SKM-1 treated with dmso at 0.1 percent for 144 hours (cell line): ENCODE measurements around the gene AAGAB.

ENCODE experiments used
- DNase-seq: peaks from one replicate; lab custom pipeline; 2025; ENCODE audit not compliant: unreplicated experiment; lab: John Stamatoyannopoulos, UW

The AAGAB gene

DNA sequence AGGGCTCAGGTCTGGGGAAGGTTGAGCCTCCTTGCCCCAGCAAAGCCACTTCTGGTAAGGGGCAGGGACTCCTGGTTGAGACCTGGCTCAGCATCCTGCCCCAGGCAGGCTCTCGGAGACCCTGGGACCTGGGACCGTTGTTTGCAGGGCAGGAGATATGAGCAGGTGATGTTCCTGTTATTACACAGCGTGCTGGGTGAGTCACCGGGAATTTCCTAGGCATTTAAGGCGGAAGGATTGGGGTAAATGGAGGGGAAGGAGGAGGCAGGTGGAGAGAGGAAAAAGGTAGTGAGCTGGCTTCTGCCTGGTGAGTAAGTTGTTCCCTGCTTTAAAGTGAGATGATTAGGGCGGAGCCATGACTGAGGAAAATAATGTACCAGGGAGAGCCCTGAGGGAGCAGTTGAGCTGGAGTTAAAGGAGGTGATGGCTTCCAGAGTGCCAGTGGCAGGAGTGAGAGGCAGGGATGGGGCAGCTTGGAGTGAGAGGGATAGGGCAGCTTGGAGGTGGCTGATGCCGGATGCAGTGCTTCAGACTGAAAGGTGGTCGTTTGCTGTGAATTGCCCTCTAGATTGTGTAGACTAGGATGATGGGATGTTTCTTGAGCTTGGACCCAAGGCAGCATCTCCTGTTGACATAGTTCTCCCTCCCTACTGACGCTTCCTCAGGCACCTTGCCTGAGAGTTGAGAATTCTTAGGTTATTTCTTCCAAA is 79.4 kb downstream of the AAGAB start:
- no peak for DNase-seq

DNA sequence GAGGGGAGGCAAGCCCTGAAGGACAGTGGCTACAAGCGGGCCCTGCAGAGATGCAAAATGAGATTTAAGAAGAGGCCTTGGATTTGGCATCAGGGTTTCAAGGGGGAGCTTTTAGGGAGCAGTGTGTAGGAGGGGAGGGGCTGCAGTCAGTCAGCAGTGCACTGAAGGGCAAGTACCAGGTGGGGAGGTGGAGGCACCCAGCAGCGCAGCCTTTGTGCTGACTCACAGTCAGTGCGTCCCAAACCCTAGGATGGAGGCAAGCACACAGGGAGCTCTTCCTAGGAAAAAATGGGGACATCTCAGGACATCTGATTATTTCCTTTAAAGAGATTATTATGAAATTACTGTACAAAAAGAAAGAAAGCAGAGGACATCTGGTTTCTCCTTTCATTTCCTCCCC is 80.0 kb downstream of the AAGAB start:
- no peak for DNase-seq

DNA sequence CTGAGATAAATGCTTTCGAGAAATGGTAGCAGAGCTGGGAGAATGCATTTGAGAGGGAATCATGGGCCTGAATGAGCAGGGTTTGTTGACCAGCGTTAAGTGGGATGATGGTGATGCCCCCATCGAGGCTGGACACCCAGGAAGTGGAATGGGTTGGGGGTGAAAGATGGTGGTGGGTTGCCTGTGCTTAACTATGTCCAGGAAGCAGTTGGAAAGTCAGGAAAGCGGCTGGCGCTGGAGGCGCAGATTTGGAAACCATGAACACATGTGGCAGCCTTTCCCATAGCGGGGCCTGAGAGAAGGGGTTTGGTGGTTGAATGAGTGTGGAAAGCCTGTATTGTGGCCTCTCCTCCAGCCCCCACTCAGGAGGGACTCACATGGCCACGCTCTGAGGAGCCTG is 80.7 kb downstream of the AAGAB start:
- DNase-seq = no peak

DNA sequence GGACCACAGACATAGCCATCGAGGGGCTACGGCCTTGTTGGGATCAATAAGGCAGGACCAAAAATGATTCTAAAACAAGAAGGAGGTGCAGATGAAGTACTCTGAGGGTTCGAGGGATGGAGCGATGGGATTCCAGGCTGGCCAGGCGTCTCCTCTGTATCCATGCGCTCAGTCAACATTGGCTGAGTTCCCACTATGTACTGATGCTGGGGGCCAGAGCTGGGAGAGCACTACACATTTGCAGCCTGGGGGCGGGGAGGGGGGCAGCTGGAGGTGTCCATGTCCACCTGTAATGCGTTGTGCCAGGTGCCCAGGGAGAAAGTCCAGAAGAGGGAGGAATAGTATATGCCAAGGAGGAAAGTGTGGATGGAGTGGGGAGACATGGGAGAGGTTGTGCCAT is 81.5 kb downstream of the AAGAB start:
- DNase-seq = no peak

DNA sequence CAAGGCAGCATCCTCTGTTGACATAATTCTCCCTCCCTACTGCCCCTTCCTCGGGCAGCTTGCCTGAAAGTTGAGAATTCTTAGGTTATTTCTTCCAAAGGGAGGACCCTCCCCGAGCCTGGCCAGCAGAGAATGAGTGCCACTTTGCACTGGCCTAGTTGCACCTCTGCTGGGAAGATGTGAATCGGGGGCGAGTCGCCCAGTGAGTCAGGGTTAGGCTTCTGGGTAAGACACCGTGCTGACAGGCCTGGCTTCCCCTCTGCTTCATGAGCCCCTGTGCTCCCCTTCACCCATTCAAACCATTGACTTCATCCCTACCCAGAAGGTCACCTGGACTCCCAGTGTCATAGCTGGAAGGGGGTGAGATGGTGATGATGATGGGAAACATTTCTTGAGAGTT is 82.3 kb downstream of the AAGAB start:
- no peak for DNase-seq

DNA sequence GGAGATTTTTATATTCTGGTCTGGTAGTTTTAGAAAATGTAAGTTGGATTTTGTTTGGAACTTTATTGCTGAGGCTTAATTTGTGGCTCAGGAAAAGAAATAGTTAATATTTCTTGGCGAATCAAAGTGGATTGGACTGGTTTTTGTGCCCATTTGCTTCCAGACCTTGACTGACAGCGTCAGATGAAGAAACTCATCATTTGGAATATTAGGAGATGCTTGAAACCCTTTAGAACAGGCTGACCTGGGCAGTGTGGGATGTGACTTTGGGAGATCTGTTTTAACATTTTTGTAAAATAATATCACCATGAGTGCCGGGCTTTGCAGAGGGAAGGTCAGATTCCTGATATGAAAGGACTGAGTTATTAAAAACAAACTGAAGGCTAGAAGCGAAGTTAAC is 83.0 kb downstream of the AAGAB start:
- no peak for DNase-seq

DNA sequence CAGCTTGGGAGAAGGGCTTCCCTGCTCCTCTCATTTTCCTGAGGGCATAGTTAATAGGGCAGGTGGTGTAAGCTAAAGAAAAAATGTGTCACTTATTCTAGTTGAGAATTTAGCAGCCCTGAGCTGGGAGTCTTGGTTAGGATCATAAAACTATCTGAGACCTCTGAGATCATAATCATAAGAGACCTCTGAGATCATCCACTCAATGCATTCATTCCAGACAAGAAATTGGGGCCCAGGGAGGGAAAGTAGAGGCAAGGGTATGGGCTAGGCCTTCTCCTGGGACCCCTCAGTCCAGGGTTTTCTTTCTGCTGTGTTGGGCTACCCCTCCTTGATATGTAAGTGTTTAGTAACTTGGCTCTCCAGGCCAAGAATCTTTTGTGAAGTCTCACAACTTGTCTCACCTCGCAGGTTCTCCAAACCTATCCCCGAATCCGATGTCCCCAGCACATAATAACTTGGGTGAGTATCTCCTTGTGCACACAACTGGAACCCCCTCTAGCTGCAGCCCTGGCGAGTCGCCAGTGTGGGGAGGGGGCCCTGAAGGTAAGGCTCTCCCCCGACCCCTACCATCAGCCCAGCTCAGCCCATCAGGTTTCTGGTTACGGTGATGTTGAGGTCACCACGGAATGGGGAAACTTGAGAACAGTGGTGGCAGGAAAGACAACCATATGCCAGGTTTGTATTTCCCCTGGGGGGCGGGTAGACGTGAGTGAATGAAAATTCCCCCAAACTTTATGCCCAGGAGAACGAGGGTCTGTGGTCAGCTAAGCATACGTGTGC is 84.1 kb downstream of the AAGAB start:
- no peak for DNase-seq

DNA sequence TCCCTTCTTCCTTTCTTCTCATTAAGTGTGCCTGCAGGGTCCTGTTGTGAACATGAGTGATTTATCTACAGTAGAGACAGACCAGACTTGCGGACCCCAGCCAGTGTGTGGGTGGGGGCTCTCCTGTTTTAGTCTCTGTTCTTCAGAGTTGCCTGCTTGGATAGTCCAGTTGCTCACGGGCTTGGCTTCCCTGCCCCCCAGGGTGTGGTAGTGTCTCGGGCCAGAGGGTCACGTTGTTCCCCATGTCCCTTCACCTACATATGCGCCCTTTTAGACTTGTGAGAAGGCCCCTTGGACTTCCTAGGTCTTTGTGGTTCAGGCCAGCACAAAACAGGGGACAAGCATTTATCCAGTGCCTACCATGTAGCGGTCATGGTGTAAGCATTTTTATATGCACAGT is 85.8 kb downstream of the AAGAB start:
- DNase-seq = no peak

DNA sequence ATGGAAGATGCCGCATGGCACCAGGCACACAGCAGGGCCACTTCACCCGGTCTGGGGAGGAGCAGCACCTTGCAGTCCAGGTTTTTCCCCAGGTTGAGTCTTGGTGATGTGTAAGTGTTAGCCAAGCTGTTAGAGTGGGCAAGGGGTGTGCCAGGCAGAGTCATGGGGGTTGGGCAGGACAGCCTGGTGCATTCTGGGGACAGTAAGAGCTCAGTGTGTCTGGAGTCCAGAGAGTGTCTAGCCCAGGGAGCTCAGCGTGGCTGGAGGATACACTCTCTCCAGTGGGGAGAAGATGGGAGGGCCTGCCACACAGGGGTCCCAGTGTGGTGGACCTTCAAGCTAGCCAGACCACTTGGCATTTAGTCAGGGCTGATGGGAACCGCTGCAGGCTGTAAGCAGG is 87.4 kb downstream of the AAGAB start:
- no peak for DNase-seq

DNA sequence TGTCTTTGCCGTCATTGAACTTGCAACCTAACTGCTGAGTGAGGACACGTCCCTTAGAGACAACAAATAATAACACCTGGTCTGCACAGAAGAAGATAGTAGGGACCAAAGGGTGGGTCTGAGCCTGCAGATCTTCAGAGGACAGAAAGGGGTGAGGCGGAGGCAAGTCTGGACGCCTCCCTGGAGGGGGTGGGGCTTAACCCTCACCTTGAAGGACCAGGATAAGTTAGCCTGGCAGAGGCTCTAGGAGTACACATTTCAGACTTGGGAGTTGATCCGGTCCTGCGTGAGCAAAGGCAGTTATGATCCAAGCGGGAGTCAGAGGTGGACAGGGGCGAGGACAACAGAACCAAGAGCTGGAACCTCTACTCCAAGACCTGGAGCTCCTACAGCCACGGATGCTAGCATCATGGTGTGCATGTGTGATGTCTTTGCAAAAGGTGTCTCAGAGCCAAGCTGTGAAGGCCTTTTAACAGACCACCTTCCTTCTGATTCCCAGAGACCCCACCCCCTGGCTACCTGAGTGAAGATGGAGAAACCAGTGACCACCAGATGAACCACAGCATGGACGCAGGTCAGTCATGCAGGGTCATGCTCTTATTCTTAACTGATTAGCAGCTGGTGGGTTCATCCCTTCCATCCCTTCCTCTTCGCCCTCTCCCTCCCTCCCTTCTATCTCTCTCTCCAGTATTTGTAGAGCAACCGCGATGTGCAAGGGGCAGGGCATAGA is 88.0 kb downstream of the AAGAB start:
- DNase-seq = no peak

DNA sequence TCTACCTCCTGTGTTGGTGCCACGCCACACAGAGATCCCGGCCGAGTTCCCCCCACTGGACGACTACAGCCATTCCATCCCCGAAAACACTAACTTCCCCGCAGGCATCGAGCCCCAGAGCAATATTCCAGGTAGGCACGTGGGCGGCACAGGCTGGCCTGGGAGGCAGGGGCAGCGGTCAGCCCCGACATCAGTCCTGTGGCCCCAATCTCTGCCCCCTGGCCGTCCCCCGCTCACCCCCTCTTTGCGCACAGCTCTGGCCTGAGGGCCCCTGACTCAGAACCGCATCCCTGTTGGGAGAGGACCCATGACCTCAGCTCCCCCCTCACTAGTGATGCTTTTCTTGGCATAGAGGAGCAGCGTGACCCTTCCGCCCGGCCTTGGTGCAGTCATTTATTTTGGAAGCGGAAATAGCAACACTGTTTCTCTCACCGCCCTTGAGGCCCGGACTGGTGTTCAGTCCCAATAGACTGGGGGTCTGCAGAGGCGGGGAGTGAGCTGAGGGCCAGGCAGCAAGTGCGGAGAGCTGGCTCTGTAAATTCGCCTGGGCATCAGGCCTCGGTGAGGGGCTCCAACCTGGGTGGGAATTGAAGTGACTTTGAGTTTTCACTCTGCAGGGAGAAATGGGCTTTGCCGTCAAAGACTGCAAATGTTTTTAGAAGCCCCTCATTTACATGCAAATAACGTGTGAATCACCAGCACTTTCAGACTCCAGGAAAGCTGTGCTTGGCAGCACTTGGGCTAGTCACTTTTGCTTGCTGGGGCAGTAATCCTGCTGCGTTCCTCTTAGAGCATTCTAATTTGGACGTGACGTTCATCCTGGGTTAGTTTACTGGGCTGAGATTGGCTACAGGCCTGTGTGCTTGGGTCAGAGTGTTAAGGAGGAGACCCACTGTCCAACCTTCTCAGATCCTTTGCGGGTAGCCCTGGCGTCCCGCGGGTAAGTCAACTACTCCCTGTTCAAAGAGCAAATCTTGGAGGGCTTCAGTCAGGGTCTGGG is 88.9 kb downstream of the AAGAB start:
- no peak for DNase-seq

DNA sequence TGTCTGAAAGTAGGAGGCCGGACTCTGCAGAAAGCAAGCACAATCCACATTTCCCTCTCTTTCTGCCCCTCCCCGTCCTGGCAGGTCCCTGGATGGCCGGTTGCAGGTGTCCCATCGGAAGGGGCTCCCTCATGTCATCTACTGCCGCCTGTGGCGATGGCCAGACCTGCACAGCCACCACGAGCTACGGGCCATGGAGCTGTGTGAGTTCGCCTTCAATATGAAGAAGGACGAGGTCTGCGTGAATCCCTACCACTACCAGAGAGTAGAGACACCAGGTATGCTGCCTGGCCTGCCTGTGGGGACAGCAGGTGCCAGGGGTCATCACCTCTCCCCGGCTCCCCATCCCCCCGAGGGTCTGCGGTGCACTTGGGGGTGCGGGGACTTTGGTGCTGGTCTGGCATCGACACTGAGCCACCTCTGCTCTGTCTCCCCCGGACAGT is 89.6 kb downstream of the AAGAB start:
- DNase-seq = no peak

DNA sequence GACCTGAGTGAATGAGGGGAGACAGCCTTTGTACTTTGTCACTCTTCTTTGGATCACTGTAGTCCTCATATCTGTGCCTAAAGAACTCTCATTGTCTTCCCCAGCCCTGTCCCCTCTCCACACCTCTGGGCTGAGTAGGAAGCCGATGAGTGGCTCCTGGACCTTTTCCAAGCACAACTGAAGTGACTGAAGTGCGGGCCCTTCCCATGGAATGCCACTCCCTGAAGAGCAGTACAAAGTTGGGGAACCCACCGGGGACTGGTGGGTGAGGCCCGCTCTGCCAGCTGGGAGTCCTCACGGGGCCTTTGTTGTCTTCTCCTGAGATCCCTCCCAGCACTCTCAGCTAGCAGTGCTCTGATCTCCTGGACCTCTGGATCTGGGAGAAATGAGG is 90.1 kb downstream of the AAGAB start:
- DNase-seq = no peak

DNA sequence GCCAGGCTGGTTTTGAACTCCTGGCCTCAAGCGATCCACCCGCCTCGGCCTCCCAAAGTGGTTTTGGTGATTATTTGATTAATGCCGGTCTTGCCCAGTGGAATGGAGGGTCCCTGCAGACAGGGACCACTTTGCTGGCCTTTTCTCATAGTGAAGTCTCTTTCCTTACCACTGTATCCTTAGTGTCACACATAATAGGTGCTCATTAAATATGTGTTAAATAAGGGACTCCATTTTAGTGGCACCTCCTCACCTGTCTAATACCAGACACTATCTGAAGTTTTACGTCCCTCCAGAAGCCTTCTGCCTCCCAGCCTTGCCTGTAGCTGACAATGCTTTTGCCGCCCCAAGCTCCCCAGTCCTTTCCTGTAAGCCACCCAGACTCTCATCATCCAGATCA is 91.3 kb downstream of the AAGAB start:
- DNase-seq = no peak

DNA sequence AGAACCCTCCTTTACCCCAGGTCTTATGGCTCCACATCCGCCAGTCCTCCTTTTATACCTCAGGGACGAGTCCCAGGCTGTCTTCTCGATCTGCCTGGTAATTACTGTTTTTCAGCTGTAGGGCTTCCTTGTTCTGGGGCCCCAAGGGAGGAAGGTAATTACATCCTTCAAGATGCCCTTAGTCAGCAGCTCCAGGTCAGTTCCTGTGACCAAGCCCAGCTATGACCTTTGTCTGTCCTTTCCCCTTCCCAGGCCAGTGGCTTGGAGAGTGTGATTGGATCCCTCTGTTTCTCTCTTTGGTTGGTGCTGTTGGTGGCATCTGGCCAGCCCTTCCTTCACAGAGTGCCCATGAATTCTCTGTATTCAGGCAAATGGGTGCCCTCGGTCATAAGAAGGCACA is 92.6 kb downstream of the AAGAB start:
- DNase-seq = peak; percentile 19

DNA sequence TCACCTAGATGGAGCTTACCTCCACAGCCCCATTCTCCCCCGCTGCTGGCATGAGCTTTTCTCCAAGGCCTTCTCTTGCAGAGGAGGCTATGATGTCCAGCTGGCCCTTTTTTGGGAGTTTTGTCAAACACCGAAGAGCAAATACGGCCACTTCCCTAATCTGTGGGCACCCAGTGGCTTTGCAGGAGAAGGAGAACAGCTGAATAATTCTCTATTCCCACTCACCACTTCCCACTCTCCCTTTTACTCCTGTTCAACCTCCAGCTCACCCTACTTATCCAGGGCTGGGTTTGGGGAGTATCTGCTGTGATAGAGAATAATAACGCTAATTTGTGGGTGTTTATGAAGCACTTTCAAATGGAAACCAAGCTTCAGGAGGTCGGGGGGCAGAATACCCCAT is 93.0 kb downstream of the AAGAB start:
- DNase-seq = no peak

DNA sequence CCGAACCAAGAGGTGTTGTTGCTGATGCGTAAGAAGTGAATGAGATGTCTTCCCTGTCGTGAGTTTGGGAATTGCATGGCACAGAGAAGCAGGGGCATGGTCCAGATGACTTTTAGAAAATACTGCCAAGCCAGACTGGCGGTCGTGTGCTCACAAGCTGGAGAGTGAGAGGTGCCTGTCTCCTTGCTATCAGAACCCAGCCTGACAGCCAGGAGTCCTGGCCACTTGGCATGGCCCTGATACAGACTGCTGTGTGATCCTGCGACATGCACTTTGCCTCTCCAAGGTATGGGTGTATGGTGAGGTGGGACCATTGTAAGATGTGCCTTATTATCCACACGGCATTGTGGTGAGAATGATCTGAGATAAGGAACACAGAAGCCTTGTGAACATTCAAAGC is 96.1 kb downstream of the AAGAB start:
- DNase-seq = no peak

DNA sequence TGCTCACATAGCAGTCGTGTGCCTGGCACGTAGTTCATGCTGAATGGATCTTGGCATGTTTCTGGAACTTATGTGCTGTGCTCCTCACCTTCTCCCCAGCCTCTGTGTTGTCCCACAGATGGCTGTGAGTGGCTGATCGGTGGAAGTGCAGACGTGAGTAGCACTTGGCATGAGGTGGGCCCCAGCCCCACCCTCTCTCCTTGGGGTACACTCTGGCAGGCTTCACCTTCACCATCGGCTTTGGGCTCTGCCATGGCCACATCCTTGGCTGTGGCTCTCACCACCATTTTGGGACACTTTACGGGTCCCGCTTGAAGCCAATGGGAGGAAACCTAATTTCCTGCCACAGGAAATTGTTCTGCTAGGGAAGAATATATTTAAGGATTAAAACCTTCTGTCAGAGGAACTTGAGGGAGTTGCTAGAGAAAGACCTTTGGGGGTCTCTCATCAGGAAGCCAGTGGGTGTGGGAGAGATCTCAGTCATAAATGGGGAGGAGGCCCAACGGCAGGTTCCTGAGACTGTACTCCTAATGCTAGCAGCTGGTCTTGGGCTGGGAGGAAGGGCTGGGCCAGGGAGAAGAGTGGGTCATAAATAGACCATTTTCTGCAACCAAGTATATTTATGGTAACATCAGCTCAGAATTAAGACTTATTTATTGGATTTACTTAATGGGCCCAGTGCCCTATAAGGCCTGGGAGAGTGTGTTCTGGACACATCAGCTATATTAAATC is 96.8 kb downstream of the AAGAB start:
- DNase-seq = no peak

DNA sequence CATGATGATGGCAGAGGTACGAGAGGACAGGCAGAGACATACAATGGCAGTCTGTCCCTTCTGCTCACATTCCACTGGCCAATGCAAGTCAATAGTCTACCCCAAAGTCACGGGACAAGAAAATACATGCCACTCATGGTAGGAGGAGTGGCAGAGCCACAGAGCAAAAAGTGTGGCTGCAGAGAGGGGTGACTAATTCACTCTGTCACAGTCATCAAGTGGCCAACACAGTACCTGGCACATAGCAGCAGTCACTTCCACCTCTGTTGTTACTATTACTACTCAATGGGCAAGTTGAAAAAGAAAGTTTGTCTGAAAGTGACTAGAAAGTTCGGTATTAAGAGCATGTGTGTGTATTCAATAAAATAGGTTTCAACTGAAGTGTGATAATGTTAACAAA is 97.6 kb downstream of the AAGAB start:
- DNase-seq = no peak

DNA sequence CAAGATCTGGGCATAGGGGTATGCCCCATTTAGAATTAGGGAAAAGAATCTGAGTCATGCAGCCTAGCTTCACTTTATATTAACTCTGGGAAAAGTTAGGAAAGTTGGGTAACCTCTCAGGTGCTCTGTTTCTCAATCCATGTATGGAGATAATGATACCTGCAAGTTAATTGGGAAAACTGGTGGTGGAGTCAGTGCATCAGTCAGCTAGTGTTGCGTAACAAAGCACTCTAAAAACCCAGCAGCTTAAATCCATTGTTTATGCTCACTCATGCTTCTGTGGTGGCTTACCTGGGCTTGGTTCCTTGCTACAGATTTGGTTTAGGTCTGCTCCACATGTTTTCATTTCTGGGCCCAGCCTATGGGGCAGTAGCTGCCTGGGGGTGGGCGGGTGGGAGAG is 98.0 kb downstream of the AAGAB start:
- no peak for DNase-seq
